GM23248 (cell line): ENCODE data around the gene ATG13. TPM values are rescaled to one million over a fixed set of nuclear protein-coding genes. Genes with fewer than 3 reads are reported as not detected.

Experiments
- DNase-seq: peaks from one replicate; pipeline ENCODE4 v3.0.0-alpha.2; 2015
- H2AFZ ChIP-seq: fragments of 200-600 bp; sonication (generic); 2 replicates; pipeline ENCODE4 v1.6.1; 2016; ENCODE audit warnings: antibody characterized with exemption
- H3F3A ChIP-seq: fragments of 200-600 bp; sonication (generic); 2 replicates; pipeline ENCODE4 v1.6.1; 2016; ENCODE audit warnings: mild to moderate bottlenecking, antibody characterized with exemption, mixed run types; ENCODE audit not compliant: insufficient read depth
- H3K27ac ChIP-seq: fragments of 200-600 bp; sonication (generic); 2 replicates; pipeline ENCODE4 v1.5.1; 2016; ENCODE audit warnings: mild to moderate bottlenecking
- H3K27me3 ChIP-seq: fragments of 200-600 bp; sonication (generic); replicated peaks from 2 replicates; pipeline ENCODE4 v1.6.1; 2016; ENCODE audit warnings: mild to moderate bottlenecking; ENCODE audit not compliant: insufficient read depth
- H3K36me3 ChIP-seq: fragments of 200-600 bp; sonication (generic); 2 replicates; pipeline ENCODE4 v1.6.1; 2016; ENCODE audit warnings: low read depth, mild to moderate bottlenecking
- H3K4me1 ChIP-seq: fragments of 200-600 bp; sonication (generic); 2 replicates; pipeline ENCODE4 v1.6.1; 2016; ENCODE audit warnings: mild to moderate bottlenecking; ENCODE audit not compliant: insufficient read depth
- H3K4me2 ChIP-seq: fragments of 200-600 bp; sonication (generic); one replicate; pipeline ENCODE4 v1.6.1; 2016; ENCODE audit warnings: mild to moderate bottlenecking; ENCODE audit not compliant: unreplicated experiment
- H3K4me3 ChIP-seq: fragments of 200-600 bp; sonication (generic); 2 replicates; pipeline ENCODE4 v1.5.1; 2016; ENCODE audit warnings: mild to moderate bottlenecking
- H3K79me2 ChIP-seq: fragments of 200-600 bp; sonication (generic); 2 replicates; pipeline ENCODE4 v1.6.1; 2016; ENCODE audit warnings: mild to moderate bottlenecking; ENCODE audit not compliant: insufficient read depth
- H3K9ac ChIP-seq: fragments of 200-600 bp; sonication (generic); 2 replicates; pipeline ENCODE4 v1.6.1; 2016; ENCODE audit warnings: mild to moderate bottlenecking
- H3K9me2 ChIP-seq: fragments of 200-600 bp; sonication (generic); 2 replicates; pipeline ENCODE4 v1.6.1; 2016; ENCODE audit warnings: mixed run types, mild to moderate bottlenecking, moderate library complexity; ENCODE audit not compliant: insufficient read depth
- H3K9me3 ChIP-seq: fragments of 200-600 bp; sonication (generic); one replicate; pipeline ENCODE4 v1.6.1; 2017; ENCODE audit warnings: low read depth
- H4K20me1 ChIP-seq: fragments of 200-600 bp; sonication (generic); 2 replicates; pipeline ENCODE4 v1.6.0; 2016; ENCODE audit not compliant: insufficient read depth
- EZH2 ChIP-seq: fragments of 200-600 bp; sonication (generic); IDR thresholded peaks from 2 replicates; pipeline ENCODE4 v1.6.1; 2018; ENCODE audit warnings: antibody characterized with exemption, mild to moderate bottlenecking; ENCODE audit not compliant: insufficient read depth, poor library complexity, severe bottlenecking
- EZH2phosphoT487 ChIP-seq: fragments of 200-600 bp; sonication (generic); IDR thresholded peaks from 2 replicates; pipeline ENCODE4 v1.6.1; 2018; ENCODE audit warnings: antibody characterized with exemption, moderate library complexity, mild to moderate bottlenecking, low read depth; ENCODE audit not compliant: insufficient read depth
- WGBS, 2 experiments: methylation state at CpG; one replicate each; pipeline ENCODE4 v1.1.6; 2015 to 2017; ENCODE audit warnings: low lambda C conversion rate in 2 of 2, low coverage in 1 of 2; ENCODE audit errors: missing lambda C conversion rate in 2 of 2; 5-methylcytosine and 5-hydroxymethylcytosine counted together
- in situ Hi-C: fragments of 300-500 bp; cut with MboI; formaldehyde crosslinking; loops from 2 replicates; pipeline ENCODE4 v1.15.0; 2020
- polyA plus RNA-seq: library from polyadenylated mRNA; unstranded; fragments of >200 nt; fragmentation: Nextera tagmentation; extraction: Ambion mirVana; gene quantifications from 2 replicates; pipeline ENCODE4 v1.2.1, GENCODE V29; 2016
- total RNA-seq: library from RNA; depleted of rRNA; stranded (reverse); fragments of >200 nt; shearing (Covaris generic); gene quantifications from 2 replicates; pipeline ENCODE4 v1.2.3, GENCODE V29; 2014

Gene ATG13
- total and polyA plus RNA-seq, 2 experiments from 2014 or later = 55.1 to 118 TPM

GRCh38 chr11:46633291-46634217 is 16.2 kb downstream of the ATG13 start:
- H3K36me3 ChIP-seq = peaks cover 20% of the 10 kb centered on the region
- no peak for DNase-seq
- no peaks in the 10 kb centered on the region for H3K9me3 ChIP-seq
- H3K9me2 ChIP-seq = no peaks in the 10 kb centered on the region
- no peak overlapping the region for H3K9ac ChIP-seq
- no peaks in the 10 kb centered on the region for H3F3A ChIP-seq
- H3K4me1 ChIP-seq = no peaks in the 10 kb centered on the region
- H3K4me2 ChIP-seq = no peak overlapping the region
- peaks cover 87% of the 10 kb centered on the region for H3K79me2 ChIP-seq
- in situ Hi-C loops = no loop called here
- 86 to 88% methylated on average over 22 of the region's 22 CpGs for WGBS, 2 experiments
- no peak overlapping the region for H3K27ac ChIP-seq
- no peak for TF ChIP-seq EZH2
- H3K4me3 ChIP-seq = no peak overlapping the region
- no peaks in the 10 kb centered on the region for H4K20me1 ChIP-seq
- no peaks in the 10 kb centered on the region for H3K27me3 ChIP-seq
- H2AFZ ChIP-seq = no peak overlapping the region

GRCh38 chr11:46635557-46636139 is 18.3 kb downstream of the ATG13 start:
- Histone ChIP-seq H3F3A (no peaks in the 10 kb centered on the region), H3K27me3 (no peaks in the 10 kb centered on the region), H3K9me3 (no peaks in the 10 kb centered on the region), H4K20me1 (no peaks in the 10 kb centered on the region), H3K9ac (no peak overlapping the region), H3K79me2 (peaks cover 88% of the 10 kb centered on the region), H3K9me2 (no peaks in the 10 kb centered on the region), H3K36me3 (peaks cover 14% of the 10 kb centered on the region), H2AFZ (no peak overlapping the region), H3K27ac (no peak overlapping the region), H3K4me2 (no peak overlapping the region), H3K4me1 (no peaks in the 10 kb centered on the region), H3K4me3 (no peak overlapping the region)
- 95 to 100% methylated on average over 5 of the region's 5 CpGs for WGBS, 2 experiments
- no peak for TF ChIP-seq EZH2phosphoT487
- TF ChIP-seq EZH2 = no peak
- in situ Hi-C loops = no loop called here
- no peak for DNase-seq

GRCh38 chr11:46637546-46637945 is 20.2 kb downstream of the ATG13 start:
- Histone ChIP-seq H3K4me3 (no peak overlapping the region), H3K4me2 (no peak overlapping the region), H4K20me1 (no peaks in the 10 kb centered on the region), H2AFZ (no peak overlapping the region), H3K9me2 (no peaks in the 10 kb centered on the region), H3K27me3 (no peaks in the 10 kb centered on the region), H3F3A (no peaks in the 10 kb centered on the region), H3K36me3 (peaks cover 6% of the 10 kb centered on the region; the same call in 1 of the 2 replicates), H3K4me1 (no peaks in the 10 kb centered on the region), H3K9me3 (no peaks in the 10 kb centered on the region), H3K79me2 (peaks cover 84% of the 10 kb centered on the region), H3K9ac (no peak overlapping the region), H3K27ac (no peak overlapping the region)
- no peak for DNase-seq
- TF ChIP-seq EZH2 = no peak
- TF ChIP-seq EZH2phosphoT487 = no peak
- 94 to 98% methylated on average over 5 of the region's 5 CpGs for WGBS, 2 experiments
- in situ Hi-C loops = no loop called here

DNA sequence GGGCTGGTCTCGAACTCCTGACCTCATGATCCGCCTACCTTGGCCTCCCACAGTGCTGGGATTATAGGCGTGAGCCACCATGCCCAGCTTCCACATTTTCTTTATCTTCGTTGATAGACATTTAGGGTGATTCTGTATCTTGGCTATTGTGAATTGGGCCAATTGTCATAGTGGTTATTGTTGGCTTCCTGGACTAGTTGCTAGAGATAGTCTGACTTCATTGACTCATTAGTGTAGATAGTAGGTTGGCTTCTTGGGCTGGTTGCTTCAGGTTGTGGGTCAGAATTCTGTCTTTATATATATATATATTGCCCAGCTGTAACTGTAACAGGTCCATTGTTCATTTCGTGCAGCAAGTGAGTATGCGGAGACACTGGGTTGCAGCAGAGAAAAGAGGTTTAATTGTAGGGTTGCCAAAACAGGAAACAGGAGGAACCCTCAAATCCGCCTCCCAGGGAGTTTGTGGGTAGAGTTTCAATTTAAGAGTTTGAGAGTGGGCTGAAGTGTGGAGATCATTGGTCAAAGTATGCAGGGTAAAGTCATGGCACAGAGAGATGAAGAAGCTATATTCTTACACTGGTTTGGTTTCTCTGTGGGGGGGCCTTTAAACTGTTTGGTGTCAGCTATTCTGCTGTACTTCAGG is 22.0 kb downstream of the ATG13 start:
- WGBS, 2 experiments = 99% methylated on average over 7 of the region's 7 CpGs
- H3K4me3 ChIP-seq = no peak overlapping the region
- DNase-seq = no peak
- H3K9me3 ChIP-seq = no peaks in the 10 kb centered on the region
- in situ Hi-C loops = no loop called here
- H3K4me2 ChIP-seq = no peak overlapping the region
- H2AFZ ChIP-seq = no peak overlapping the region
- TF ChIP-seq EZH2phosphoT487 (no peak), EZH2 (no peak)
- H3F3A ChIP-seq = no peaks in the 10 kb centered on the region
- H3K4me1 ChIP-seq = no peaks in the 10 kb centered on the region
- no peak overlapping the region for H3K27ac ChIP-seq
- H3K9ac ChIP-seq = no peak overlapping the region
- H3K27me3 ChIP-seq = no peaks in the 10 kb centered on the region
- H3K79me2 ChIP-seq = peaks cover 90% of the 10 kb centered on the region
- peaks cover 10% of the 10 kb centered on the region; the same call in 1 of the 2 replicates for H3K36me3 ChIP-seq
- H4K20me1 ChIP-seq = no peaks in the 10 kb centered on the region
- H3K9me2 ChIP-seq = no peaks in the 10 kb centered on the region
